Activated CD8-positive, alpha-beta memory T cell treated with anti-CD3 and anti-CD28 coated beads, Interleukin-2, amount 50 U/mL, for 4 hours (primary cell): Measurements from ENCODE around the gene ERCC1.
"Not testable (repeated sequence)": the region's sequence is repeated elsewhere in the genome, so short reads cannot be mapped to it uniquely, and the experiment has no call there.

Experiments used
- DNase-seq: peaks from one replicate; pipeline ENCODE4 v3.0.0-alpha.2; 2020

The ERCC1 gene

GRCh38 chr19:45424191-45425058 lies 708 bp upstream of the ERCC1 start:
- no peak for DNase-seq

- peak; percentile 82 for DNase-seq
These were observed 606 bp downstream of the ERCC1 start for GRCh38 chr19:45423033-45423588.

- no peak for DNase-seq
These were observed 1.7 kb downstream of the ERCC1 start for GRCh38 chr19:45421947-45422498.

- DNase-seq, result no peak
These were observed 2.8 kb downstream of the ERCC1 start for GRCh38 chr19:45420871-45421270.

- no peak for DNase-seq
These were observed 3.4 kb downstream of the ERCC1 start for GRCh38 chr19:45420356-45420755.

- no peak for DNase-seq
These were observed 3.8 kb downstream of the ERCC1 start for GRCh38 chr19:45419895-45420294.

- DNase-seq, result no peak
These were observed 4.3 kb downstream of the ERCC1 start for GRCh38 chr19:45419396-45419795.

GRCh38 chr19:45418802-45419201 lies 4.9 kb downstream of the ERCC1 start:
- DNase-seq, result no peak

GRCh38 chr19:45417151-45417550 lies 6.6 kb downstream of the ERCC1 start:
- no peak for DNase-seq

GRCh38 chr19:45414468-45414867 lies 9.2 kb downstream of the ERCC1 start:
- DNase-seq, result no peak

- no peak for DNase-seq
These were observed 10.2 kb downstream of the ERCC1 start for GRCh38 chr19:45413497-45413896.

GRCh38 chr19:45410330-45410729 lies 13.4 kb downstream of the ERCC1 start:
- DNase-seq, result not testable (repeated sequence)

GRCh38 chr19:45409557-45409920 lies 14.2 kb downstream of the ERCC1 start:
- DNase-seq, result no peak

GRCh38 chr19:45408830-45409556 lies 14.7 kb downstream of the ERCC1 start:
- no peak for DNase-seq

- DNase-seq, result no peak
These were observed 15.6 kb downstream of the ERCC1 start for GRCh38 chr19:45408121-45408520.

- DNase-seq, result not testable (repeated sequence)
These were observed 16.1 kb downstream of the ERCC1 start for GRCh38 chr19:45407585-45407984.

GRCh38 chr19:45407091-45407375 lies 16.7 kb downstream of the ERCC1 start:
- DNase-seq, result no peak

GRCh38 chr19:45406226-45407090 lies 17.3 kb downstream of the ERCC1 start, which contains the start of gene POLR1G:
TSS of gene POLR1G (plus strand) at chr19:45406644. CDS start at chr19:45406697, 53 bp downstream.
- DNase-seq, result peak; percentile 77

GRCh38 chr19:45405435-45406225 lies 18.1 kb downstream of the ERCC1 start:
- peak; percentile 83 for DNase-seq

GRCh38 chr19:45404557-45405434 lies 18.9 kb downstream of the ERCC1 start, which contains the start of gene PPP1R13L:
TSS of gene PPP1R13L (minus strand) at chr19:45405069. CDS start at chr19:45398318, 6,751 bp downstream.
- peak; percentile 49 for DNase-seq
